ENCODE measurements around the gene SNX27. TPM values are rescaled to one million over a fixed set of nuclear protein-coding genes. Genes with fewer than 3 reads are reported as not detected.
"Not testable (repeated sequence)": the region's sequence is repeated elsewhere in the genome, so short reads cannot be mapped to it uniquely, and the experiment has no call there.

The SNX27 gene
- total RNA-seq, 1 donor from 2014 or later: 18.8 TPM

GRCh38 chr1:151590961-151591360 is 20.9 kb upstream of the SNX27 start:
- TF ChIP-seq, protein P1, sequence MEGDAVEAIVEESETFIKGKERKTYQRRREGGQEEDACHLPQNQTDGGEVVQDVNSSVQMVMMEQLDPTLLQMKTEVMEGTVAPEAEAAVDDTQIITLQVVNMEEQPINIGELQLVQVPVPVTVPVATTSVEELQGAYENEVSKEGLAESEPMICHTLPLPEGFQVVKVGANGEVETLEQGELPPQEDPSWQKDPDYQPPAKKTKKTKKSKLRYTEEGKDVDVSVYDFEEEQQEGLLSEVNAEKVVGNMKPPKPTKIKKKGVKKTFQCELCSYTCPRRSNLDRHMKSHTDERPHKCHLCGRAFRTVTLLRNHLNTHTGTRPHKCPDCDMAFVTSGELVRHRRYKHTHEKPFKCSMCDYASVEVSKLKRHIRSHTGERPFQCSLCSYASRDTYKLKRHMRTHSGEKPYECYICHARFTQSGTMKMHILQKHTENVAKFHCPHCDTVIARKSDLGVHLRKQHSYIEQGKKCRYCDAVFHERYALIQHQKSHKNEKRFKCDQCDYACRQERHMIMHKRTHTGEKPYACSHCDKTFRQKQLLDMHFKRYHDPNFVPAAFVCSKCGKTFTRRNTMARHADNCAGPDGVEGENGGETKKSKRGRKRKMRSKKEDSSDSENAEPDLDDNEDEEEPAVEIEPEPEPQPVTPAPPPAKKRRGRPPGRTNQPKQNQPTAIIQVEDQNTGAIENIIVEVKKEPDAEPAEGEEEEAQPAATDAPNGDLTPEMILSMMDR (IDR thresholded peaks at IDR 0.05; ENCODE audit: insufficient read depth, low read length, poor library complexity, severe bottlenecking): no peak

DNA sequence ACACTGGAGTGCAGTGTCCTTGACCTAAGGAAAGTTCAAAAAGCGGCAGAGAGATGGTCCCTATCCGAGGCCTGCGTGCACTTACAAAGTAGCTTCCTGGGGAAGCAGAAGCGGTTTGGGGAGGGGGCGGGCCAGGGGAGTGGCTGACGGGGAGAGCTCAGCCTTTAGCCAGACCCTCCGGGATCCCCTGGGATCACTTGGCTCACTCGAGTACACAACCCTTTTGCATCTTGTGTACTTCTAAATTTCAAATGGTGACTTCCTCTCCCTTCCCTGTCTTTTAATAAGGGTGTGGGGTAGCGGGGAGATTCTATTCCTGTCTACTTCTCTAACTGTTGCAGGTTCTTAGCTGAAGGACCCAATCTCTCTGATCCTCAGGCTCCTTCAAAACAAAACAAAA is 18.1 kb upstream of the SNX27 start:
- no peak for DNase-seq (ENCODE audit: low read depth)
- no peaks in the 10 kb centered on the region for H3K27me3 ChIP-seq (ENCODE audit: control insufficient read depth, insufficient read depth, low read length)
- no peak overlapping the region for H3K4me3 ChIP-seq (ENCODE audit: low read depth, low read length)
- TF ChIP-seq, protein P1 (IDR thresholded peaks at IDR 0.05; ENCODE audit: insufficient read depth, low read length, poor library complexity, severe bottlenecking): no peak
- H3K36me3 ChIP-seq (ENCODE audit: control insufficient read depth, insufficient read depth, low read length): no peaks in the 10 kb centered on the region

More at GRCh38 chr1:151590961-151591360, 20.9 kb upstream of the SNX27 start:
- Histone ChIP-seq H3K27me3 (ENCODE audit: control insufficient read depth, insufficient read depth, low read length) (no peaks in the 10 kb centered on the region), H3K4me3 (ENCODE audit: low read depth, low read length) (no peak overlapping the region), H3K36me3 (ENCODE audit: control insufficient read depth, insufficient read depth, low read length) (no peaks in the 10 kb centered on the region)
- no peak for DNase-seq (ENCODE audit: low read depth)

GRCh38 chr1:151594143-151594625 is 17.7 kb upstream of the SNX27 start:
- no peak for DNase-seq (ENCODE audit: low read depth)
- Histone ChIP-seq H3K27me3 (ENCODE audit: control insufficient read depth, insufficient read depth, low read length) (no peaks in the 10 kb centered on the region), H3K4me3 (ENCODE audit: low read depth, low read length) (no peak overlapping the region), H3K36me3 (ENCODE audit: control insufficient read depth, insufficient read depth, low read length) (no peaks in the 10 kb centered on the region)
- TF ChIP-seq, protein P1 (IDR thresholded peaks at IDR 0.05; ENCODE audit: insufficient read depth, low read length, poor library complexity, severe bottlenecking): peak; percentile 96

DNA sequence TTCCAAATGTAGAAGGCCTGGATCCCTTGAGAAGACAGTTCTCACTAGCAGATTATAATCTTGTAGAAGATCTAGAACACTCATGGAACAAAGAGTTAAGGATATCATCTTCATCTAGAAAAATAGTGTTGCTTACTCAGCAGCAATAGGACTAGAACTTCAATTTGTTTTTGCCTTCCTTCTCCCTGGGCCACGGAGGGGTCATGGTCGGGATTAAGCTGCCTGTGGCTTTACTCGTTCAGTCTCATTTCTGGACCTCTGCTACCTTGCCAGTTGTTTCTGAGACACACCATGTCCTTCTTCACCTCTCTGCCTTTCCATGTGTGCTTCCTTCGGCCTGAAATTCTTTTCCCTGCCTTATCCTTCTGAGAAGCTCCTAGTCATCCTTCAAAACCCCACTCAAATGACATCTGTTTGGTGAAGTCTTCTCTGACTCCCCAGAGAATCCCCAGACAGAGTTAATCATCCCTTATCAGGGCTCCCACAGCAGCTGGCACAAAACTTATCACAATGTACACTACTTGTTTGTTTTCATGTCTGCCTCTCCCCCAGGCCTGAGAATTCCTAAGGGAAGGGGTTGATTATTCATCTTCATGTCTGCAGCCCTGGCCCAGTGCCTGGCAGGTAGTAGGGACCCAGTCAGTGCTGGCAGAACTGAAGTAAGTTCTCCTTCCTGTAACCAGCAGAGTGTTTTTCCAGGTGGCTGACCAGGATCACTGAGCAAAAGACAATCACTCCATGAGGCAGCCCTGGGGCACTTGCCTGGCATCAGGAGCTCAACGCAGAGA is 15.5 kb upstream of the SNX27 start:
- Histone ChIP-seq H3K27me3 (ENCODE audit: control insufficient read depth, insufficient read depth, low read length) (no peaks in the 10 kb centered on the region), H3K4me3 (ENCODE audit: low read depth, low read length) (no peak overlapping the region), H3K36me3 (ENCODE audit: control insufficient read depth, insufficient read depth, low read length) (no peaks in the 10 kb centered on the region)
- TF ChIP-seq, protein P1 (IDR thresholded peaks at IDR 0.05; ENCODE audit: insufficient read depth, low read length, poor library complexity, severe bottlenecking): no peak
- peak; percentile 67 for DNase-seq (ENCODE audit: low read depth)

GRCh38 chr1:151602550-151602949 is 9.3 kb upstream of the SNX27 start:
- not testable (repeated sequence) for DNase-seq (ENCODE audit: low read depth); H3K4me3 ChIP-seq (ENCODE audit: low read depth, low read length); H3K36me3 ChIP-seq (ENCODE audit: control insufficient read depth, insufficient read depth, low read length); H3K27me3 ChIP-seq (ENCODE audit: control insufficient read depth, insufficient read depth, low read length)

- H3K4me3 ChIP-seq (ENCODE audit: low read depth, low read length): no peak overlapping the region
- H3K27me3 ChIP-seq (ENCODE audit: control insufficient read depth, insufficient read depth, low read length): no peaks in the 10 kb centered on the region
- DNase-seq (ENCODE audit: low read depth): no peak
- H3K36me3 ChIP-seq (ENCODE audit: control insufficient read depth, insufficient read depth, low read length): no peaks in the 10 kb centered on the region
- TF ChIP-seq, protein P1 (IDR thresholded peaks at IDR 0.05; ENCODE audit: insufficient read depth, low read length, poor library complexity, severe bottlenecking): no peak
These were observed 7.6 kb upstream of the SNX27 start for GRCh38 chr1:151604291-151604690.
